Subcutaneous adipose tissue (tissue), 4 donors: ENCODE data around the gene USH2A. TPM values are rescaled to one million over a fixed set of nuclear protein-coding genes. Genes with fewer than 3 reads are reported as not detected.

Experiments used
- CTCF ChIP-seq: fragments of 450-650 bp; IDR thresholded peaks from one replicate; pipeline ENCODE4 v1.5.1; 2016; ENCODE audit warnings: low read depth, mild to moderate bottlenecking, control low read depth, antibody characterized with exemption, moderate library complexity
- total RNA-seq, 4 donors: library from RNA; depleted of rRNA; stranded (reverse); fragments of >200 nt; gene quantifications; one replicate each; pipeline ENCODE4 v1.1.0, GENCODE V29; 2016

USH2A gene
- total RNA-seq, 4 donors from 2014 or later = under 0.01 TPM; not detected in 3

GRCh38 chr1:216222288-216222687 lies 201.0 kb downstream of the USH2A start:
- TF ChIP-seq CTCF = no peak

GRCh38 chr1:216221260-216221700 lies 202.0 kb downstream of the USH2A start:
- no peak for TF ChIP-seq CTCF

GRCh38 chr1:216216305-216216704 lies 206.9 kb downstream of the USH2A start:
- TF ChIP-seq CTCF = no peak

GRCh38 chr1:216215169-216215568 lies 208.1 kb downstream of the USH2A start:
- no peak for TF ChIP-seq CTCF

GRCh38 chr1:216212826-216213225 lies 210.4 kb downstream of the USH2A start:
- no peak for TF ChIP-seq CTCF

GRCh38 chr1:216210081-216210480 lies 213.2 kb downstream of the USH2A start:
- TF ChIP-seq CTCF = no peak

GRCh38 chr1:216209125-216209524 lies 214.1 kb downstream of the USH2A start:
- no peak for TF ChIP-seq CTCF

GRCh38 chr1:216207154-216207553 lies 216.1 kb downstream of the USH2A start:
- TF ChIP-seq CTCF = no peak
